ENCODE results near the gene CUL4B. TPM values are rescaled to one million over a fixed set of nuclear protein-coding genes. Genes with fewer than 3 reads are reported as not detected.

Gene CUL4B
- total RNA-seq, 1 experiment from 2014 or later: 38.9 TPM

DNA sequence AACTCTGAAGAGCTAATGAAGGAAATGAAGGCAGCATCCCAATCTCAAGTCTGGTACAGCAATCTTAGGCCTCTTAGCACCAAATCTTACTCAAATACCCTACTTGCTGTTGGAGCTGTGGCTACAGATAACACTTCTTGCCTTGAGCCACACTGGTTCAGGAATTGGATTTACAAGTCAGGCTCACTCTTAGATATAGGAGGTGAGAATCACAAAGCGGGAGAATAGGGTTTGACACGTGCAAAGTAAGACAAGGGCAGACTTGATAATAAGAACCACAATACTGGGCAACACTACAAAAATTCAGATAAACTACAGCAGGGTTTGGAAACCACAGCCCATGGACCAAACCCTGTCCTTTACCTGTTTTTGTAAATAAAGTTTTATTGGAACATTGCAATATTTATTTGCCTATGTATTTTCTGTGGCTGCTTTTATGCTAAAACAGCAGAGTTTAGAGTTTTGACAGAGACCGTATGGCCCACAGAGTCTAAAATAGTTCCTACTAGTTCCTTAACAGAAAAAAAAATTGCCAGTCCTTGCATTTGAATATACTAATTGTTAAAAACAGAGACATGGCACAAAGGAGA is 9.3 kb upstream of the CUL4B start (continued):
- TF ChIP-seq ZBTB21 (CRISPR knock-in tag; IDR thresholded peaks at IDR 0.05; ENCODE audit: borderline replicate concordance): no peak
- TF ChIP-seq NFYB (CRISPR knock-in tag; conservative IDR thresholded peaks at IDR 0.05; ENCODE audit: low read depth): no peak
- TF ChIP-seq, protein P1, sequence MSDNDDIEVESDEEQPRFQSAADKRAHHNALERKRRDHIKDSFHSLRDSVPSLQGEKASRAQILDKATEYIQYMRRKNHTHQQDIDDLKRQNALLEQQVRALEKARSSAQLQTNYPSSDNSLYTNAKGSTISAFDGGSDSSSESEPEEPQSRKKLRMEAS (CRISPR knock-in tag; IDR thresholded peaks at IDR 0.05): no peak
- no peak for TF ChIP-seq GTF2I (CRISPR knock-in tag; conservative IDR thresholded peaks at IDR 0.05)
- TF ChIP-seq PRRX2 (CRISPR knock-in tag; IDR thresholded peaks at IDR 0.05): no peak
- TF ChIP-seq, protein P2, sequence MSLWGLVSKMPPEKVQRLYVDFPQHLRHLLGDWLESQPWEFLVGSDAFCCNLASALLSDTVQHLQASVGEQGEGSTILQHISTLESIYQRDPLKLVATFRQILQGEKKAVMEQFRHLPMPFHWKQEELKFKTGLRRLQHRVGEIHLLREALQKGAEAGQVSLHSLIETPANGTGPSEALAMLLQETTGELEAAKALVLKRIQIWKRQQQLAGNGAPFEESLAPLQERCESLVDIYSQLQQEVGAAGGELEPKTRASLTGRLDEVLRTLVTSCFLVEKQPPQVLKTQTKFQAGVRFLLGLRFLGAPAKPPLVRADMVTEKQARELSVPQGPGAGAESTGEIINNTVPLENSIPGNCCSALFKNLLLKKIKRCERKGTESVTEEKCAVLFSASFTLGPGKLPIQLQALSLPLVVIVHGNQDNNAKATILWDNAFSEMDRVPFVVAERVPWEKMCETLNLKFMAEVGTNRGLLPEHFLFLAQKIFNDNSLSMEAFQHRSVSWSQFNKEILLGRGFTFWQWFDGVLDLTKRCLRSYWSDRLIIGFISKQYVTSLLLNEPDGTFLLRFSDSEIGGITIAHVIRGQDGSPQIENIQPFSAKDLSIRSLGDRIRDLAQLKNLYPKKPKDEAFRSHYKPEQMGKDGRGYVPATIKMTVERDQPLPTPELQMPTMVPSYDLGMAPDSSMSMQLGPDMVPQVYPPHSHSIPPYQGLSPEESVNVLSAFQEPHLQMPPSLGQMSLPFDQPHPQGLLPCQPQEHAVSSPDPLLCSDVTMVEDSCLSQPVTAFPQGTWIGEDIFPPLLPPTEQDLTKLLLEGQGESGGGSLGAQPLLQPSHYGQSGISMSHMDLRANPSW (CRISPR knock-in tag; conservative IDR thresholded peaks at IDR 0.05; ENCODE audit: low read depth): no peak
- TF ChIP-seq, protein P3, sequence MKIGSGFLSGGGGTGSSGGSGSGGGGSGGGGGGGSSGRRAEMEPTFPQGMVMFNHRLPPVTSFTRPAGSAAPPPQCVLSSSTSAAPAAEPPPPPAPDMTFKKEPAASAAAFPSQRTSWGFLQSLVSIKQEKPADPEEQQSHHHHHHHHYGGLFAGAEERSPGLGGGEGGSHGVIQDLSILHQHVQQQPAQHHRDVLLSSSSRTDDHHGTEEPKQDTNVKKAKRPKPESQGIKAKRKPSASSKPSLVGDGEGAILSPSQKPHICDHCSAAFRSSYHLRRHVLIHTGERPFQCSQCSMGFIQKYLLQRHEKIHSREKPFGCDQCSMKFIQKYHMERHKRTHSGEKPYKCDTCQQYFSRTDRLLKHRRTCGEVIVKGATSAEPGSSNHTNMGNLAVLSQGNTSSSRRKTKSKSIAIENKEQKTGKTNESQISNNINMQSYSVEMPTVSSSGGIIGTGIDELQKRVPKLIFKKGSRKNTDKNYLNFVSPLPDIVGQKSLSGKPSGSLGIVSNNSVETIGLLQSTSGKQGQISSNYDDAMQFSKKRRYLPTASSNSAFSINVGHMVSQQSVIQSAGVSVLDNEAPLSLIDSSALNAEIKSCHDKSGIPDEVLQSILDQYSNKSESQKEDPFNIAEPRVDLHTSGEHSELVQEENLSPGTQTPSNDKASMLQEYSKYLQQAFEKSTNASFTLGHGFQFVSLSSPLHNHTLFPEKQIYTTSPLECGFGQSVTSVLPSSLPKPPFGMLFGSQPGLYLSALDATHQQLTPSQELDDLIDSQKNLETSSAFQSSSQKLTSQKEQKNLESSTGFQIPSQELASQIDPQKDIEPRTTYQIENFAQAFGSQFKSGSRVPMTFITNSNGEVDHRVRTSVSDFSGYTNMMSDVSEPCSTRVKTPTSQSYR (CRISPR knock-in tag; IDR thresholded peaks at IDR 0.05): no peak
- TF ChIP-seq, protein P4, sequence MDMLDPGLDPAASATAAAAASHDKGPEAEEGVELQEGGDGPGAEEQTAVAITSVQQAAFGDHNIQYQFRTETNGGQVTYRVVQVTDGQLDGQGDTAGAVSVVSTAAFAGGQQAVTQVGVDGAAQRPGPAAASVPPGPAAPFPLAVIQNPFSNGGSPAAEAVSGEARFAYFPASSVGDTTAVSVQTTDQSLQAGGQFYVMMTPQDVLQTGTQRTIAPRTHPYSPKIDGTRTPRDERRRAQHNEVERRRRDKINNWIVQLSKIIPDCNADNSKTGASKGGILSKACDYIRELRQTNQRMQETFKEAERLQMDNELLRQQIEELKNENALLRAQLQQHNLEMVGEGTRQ (CRISPR knock-in tag; IDR thresholded peaks at IDR 0.05): no peak
- TF ChIP-seq ZNF396 (CRISPR knock-in tag; IDR thresholded peaks at IDR 0.05; ENCODE audit: borderline replicate concordance): no peak

DNA sequence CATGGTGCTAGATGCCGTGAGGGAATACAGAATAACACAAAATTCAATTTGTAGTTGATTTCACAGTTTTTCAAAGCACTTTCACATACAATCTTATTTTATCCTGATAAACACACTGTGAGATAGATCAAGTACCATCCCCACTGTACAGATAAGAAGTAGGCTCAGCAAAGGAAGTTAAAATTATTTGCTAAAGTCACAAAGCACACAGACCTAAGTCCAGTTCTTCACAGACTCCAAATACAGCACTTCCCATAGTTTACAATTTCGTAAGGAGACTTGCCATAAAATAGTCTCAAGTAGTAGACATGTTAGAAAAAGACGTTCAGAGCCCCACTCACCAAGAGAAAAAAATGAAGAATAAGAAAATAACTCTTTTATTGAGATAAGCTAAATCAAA is 7.8 kb upstream of the CUL4B start:
- no peak overlapping the region for H3K27ac Mint-ChIP-seq
- ATAC-seq (no peak), DNase-seq (ENCODE audit: low spot score) (no peak)
- CTCF ChIA-PET: no interaction called here
- POLR2A ChIA-PET: no interaction called here
- no peak overlapping the region for H3K4me3 Mint-ChIP-seq
- no peaks in the 10 kb centered on the region for H3K36me3 Mint-ChIP-seq
- no peaks in the 10 kb centered on the region for H3K4me1 Mint-ChIP-seq
- TF ChIP-seq ZBTB21 (CRISPR knock-in tag; IDR thresholded peaks at IDR 0.05; ENCODE audit: borderline replicate concordance): no peak
- TF ChIP-seq, protein P5, sequence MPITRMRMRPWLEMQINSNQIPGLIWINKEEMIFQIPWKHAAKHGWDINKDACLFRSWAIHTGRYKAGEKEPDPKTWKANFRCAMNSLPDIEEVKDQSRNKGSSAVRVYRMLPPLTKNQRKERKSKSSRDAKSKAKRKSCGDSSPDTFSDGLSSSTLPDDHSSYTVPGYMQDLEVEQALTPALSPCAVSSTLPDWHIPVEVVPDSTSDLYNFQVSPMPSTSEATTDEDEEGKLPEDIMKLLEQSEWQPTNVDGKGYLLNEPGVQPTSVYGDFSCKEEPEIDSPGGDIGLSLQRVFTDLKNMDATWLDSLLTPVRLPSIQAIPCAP (CRISPR knock-in tag; IDR thresholded peaks at IDR 0.05): no peak
- TF ChIP-seq, protein P6, sequence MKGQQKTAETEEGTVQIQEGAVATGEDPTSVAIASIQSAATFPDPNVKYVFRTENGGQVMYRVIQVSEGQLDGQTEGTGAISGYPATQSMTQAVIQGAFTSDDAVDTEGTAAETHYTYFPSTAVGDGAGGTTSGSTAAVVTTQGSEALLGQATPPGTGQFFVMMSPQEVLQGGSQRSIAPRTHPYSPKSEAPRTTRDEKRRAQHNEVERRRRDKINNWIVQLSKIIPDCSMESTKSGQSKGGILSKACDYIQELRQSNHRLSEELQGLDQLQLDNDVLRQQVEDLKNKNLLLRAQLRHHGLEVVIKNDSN (CRISPR knock-in tag; IDR thresholded peaks at IDR 0.05): no peak
- no peak for TF ChIP-seq ZNF671 (CRISPR knock-in tag; IDR thresholded peaks at IDR 0.05)
- H3K9me3 Mint-ChIP-seq: no peaks in the 10 kb centered on the region
- H3K27me3 Mint-ChIP-seq (ENCODE audit: low read depth): no peaks in the 10 kb centered on the region

DNA sequence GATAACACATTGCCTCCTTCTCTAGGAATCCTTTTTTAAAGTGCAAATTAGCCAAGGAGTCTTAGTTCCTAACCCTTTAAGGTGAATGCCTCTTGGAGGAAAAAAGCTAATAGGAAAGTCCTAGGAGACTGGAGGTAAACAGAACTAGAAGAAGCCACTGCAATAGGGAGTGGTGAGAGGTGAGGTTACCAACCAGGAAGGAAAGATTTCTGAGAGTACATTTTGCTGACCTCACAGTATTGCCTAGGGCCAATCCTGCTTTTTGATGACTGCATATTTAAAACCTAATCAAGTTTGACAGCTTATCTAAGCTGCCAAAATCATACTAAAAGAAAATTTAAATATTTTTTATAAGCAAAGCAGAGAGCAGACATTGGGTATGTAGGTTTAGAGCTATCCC is 7.3 kb upstream of the CUL4B start:
- Mint-ChIP-seq H3K4me3 (no peak overlapping the region), H3K27me3 (ENCODE audit: low read depth) (no peaks in the 10 kb centered on the region), H3K27ac (no peak overlapping the region), H3K4me1 (no peaks in the 10 kb centered on the region), H3K9me3 (no peaks in the 10 kb centered on the region), H3K36me3 (no peaks in the 10 kb centered on the region)
- CTCF ChIA-PET: no interaction called here
- ATAC-seq (no peak), DNase-seq (ENCODE audit: low spot score) (no peak)
- POLR2A ChIA-PET: no interaction called here
- TF ChIP-seq HMGA2 (CRISPR knock-in tag; IDR thresholded peaks at IDR 0.05) (no peak), NFE2L1 (CRISPR knock-in tag; IDR thresholded peaks at IDR 0.05) (no peak), IRF2 (CRISPR knock-in tag; IDR thresholded peaks at IDR 0.05; ENCODE audit: borderline replicate concordance, low read depth) (no peak), GTF2I (CRISPR knock-in tag; conservative IDR thresholded peaks at IDR 0.05) (no peak), ZNF396 (CRISPR knock-in tag; IDR thresholded peaks at IDR 0.05; ENCODE audit: borderline replicate concordance) (no peak), SMAD4 (CRISPR knock-in tag; IDR thresholded peaks at IDR 0.05) (no peak), MXD4 (CRISPR knock-in tag; IDR thresholded peaks at IDR 0.05; ENCODE audit: borderline replicate concordance) (no peak), ZNF423 (CRISPR knock-in tag; IDR thresholded peaks at IDR 0.05) (no peak)
- TF ChIP-seq, protein P3 (CRISPR knock-in tag; IDR thresholded peaks at IDR 0.05): no peak
- TF ChIP-seq, protein P7, sequence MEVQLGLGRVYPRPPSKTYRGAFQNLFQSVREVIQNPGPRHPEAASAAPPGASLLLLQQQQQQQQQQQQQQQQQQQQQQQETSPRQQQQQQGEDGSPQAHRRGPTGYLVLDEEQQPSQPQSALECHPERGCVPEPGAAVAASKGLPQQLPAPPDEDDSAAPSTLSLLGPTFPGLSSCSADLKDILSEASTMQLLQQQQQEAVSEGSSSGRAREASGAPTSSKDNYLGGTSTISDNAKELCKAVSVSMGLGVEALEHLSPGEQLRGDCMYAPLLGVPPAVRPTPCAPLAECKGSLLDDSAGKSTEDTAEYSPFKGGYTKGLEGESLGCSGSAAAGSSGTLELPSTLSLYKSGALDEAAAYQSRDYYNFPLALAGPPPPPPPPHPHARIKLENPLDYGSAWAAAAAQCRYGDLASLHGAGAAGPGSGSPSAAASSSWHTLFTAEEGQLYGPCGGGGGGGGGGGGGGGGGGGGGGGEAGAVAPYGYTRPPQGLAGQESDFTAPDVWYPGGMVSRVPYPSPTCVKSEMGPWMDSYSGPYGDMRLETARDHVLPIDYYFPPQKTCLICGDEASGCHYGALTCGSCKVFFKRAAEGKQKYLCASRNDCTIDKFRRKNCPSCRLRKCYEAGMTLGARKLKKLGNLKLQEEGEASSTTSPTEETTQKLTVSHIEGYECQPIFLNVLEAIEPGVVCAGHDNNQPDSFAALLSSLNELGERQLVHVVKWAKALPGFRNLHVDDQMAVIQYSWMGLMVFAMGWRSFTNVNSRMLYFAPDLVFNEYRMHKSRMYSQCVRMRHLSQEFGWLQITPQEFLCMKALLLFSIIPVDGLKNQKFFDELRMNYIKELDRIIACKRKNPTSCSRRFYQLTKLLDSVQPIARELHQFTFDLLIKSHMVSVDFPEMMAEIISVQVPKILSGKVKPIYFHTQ (CRISPR knock-in tag; IDR thresholded peaks at IDR 0.05): no peak
